ENCODE data around the gene IRF9.

- TF ChIP-seq CTCF (IDR thresholded peaks at IDR 0.05 in 4 of 5, conservative IDR thresholded peaks at IDR 0.05 in 1 of 5) (no peak), POLR2A (IDR thresholded peaks at IDR 0.05) (no peak)
Measured at GRCh38 chr14:24165785-24166184, 4.7 kb downstream of the IRF9 start.
